ENCODE results near the gene MYL12B.

- TF ChIP-seq CTCF (IDR thresholded peaks at IDR 0.05; ENCODE audit: poor library complexity) (no peak), EZH2 (IDR thresholded peaks at IDR 0.05; ENCODE audit: borderline replicate concordance) (no peak), EZH2phosphoT487 (IDR thresholded peaks at IDR 0.05; ENCODE audit: low read depth, severe bottlenecking, unreplicated experiment) (no peak)
Measured at GRCh38 chr18:3212657-3213056, 49.3 kb upstream of the MYL12B start.
